GM23248 (cell line): ENCODE measurements around the gene CDK7.

Source experiments
- EZH2 ChIP-seq: fragments of 200-600 bp; sonication (generic); IDR thresholded peaks from 2 replicates; pipeline ENCODE4 v1.6.1; 2018; ENCODE audit warnings: antibody characterized with exemption, mild to moderate bottlenecking; ENCODE audit not compliant: insufficient read depth, poor library complexity, severe bottlenecking
- EZH2phosphoT487 ChIP-seq: fragments of 200-600 bp; sonication (generic); IDR thresholded peaks from 2 replicates; pipeline ENCODE4 v1.6.1; 2018; ENCODE audit warnings: antibody characterized with exemption, moderate library complexity, mild to moderate bottlenecking, low read depth; ENCODE audit not compliant: insufficient read depth

GRCh38 chr5:69308046-69308553, 73.4 kb downstream of the CDK7 start:
- TF ChIP-seq EZH2phosphoT487 (no peak), EZH2 (no peak)
